Measurements from ENCODE around the gene IGF2BP3. TPM values are rescaled to one million over a fixed set of nuclear protein-coding genes. Genes with fewer than 3 reads are reported as not detected.

IGF2BP3 gene
- total RNA-seq, 1 experiment from 2014 or later: 80.2 TPM

DNA sequence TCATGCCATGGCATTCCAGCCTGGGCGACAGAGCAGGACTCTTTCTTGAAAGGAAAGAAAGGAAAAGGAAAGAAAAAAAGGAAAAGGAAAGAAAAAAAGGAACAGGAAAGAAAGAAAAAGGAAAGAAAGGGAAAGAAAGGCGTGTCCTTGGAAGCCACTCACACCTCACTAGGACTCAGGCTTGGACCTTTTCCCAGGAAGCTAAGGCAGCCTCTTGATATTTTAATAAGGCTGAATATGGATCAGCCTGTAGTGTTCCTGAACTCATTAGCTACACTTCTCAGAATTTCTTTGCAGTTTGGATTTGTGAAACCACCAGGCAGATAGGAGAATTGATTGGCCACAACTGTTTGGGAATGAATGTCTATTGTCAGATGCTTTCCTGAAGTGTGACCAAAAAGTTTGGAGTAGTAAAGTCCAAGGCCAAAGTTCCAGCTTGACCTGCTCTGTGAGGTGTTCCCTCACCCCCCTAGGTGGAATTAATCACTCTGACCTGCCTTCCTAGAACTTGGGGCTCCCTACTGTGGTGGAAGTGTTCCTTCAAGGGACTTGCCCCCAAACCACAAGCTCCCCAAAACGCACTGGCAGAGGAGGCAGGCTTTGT, 178.2 kb downstream of the IGF2BP3 start:
- intact Hi-C loops (cut with micrococcal nuclease; ENCODE audit: unreplicated experiment): no loop called here
- DNase-seq (ENCODE audit: low read depth, low spot score): no peak
- Histone ChIP-seq H3K36me3 (ENCODE audit: control insufficient read depth, insufficient read depth, low read length) (no peaks in the 10 kb centered on the region), H3K4me1 (ENCODE audit: control insufficient read depth, insufficient read depth, low read length) (peaks cover 6% of the 10 kb centered on the region), H3K27ac (ENCODE audit: low read length) (peak overlapping the region; percentile 3; the same call in 1 of the 2 replicates), H3K27me3 (ENCODE audit: control insufficient read depth, insufficient read depth, low read length) (no peaks in the 10 kb centered on the region), H3K4me3 (ENCODE audit: low read depth in 2 of 2, low read length in 2 of 2) (no peak overlapping the region), H3K9me3 (ENCODE audit: control insufficient read depth, insufficient read depth, low read depth, low read length) (no peaks in the 10 kb centered on the region)
- ChIA-PET CTCF (interaction anchor here (0.6 kb wide), 1 partner anchor 416 kb away, joined by 3 read pairs; no protein-coding TSS in a partner anchor), POLR2A (interaction anchor here (0.6 kb wide), 1 partner anchor 19 kb away, joined by 4 read pairs; no protein-coding TSS in a partner anchor)
- in situ Hi-C loops (cut with HindIII; ENCODE audit: low pct_unique_long_range_greater_than_20kb, low sequenced_read_pairs): no loop called here
- no peak for TF ChIP-seq TCF7L2 (IDR thresholded peaks at IDR 0.05; ENCODE audit: low read depth, low read length)
- TF ChIP-seq SIN3A (IDR thresholded peaks at IDR 0.05; ENCODE audit: borderline replicate concordance, insufficient read depth, low read depth, low read length): no peak
- ATAC-seq: no peak
- no TSS peak for BruUV-seq (replicated peaks)

DNA sequence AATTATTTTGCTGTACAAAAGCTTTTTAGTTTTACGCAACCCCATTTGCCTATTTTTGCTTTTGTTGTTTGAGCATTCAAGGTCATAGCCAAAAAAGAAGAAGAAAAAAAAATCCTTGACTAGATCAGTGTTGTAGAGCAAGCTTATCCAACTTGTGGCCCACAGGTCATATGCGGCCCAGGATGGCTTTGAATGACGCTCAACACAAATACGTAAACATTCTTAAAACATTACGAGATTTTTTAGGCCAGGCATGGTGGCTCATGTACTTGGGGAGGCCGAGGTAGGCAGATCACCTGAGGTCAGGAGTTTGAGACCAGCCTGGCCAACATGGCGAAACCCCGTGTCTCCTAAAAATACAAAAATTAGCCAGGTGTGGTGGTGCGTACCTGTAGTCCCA, 179.3 kb downstream of the IGF2BP3 start:
- H3K27ac ChIP-seq (ENCODE audit: low read length): no peak overlapping the region
- ChIA-PET CTCF (interaction anchor here (0.6 kb wide), 1 partner anchor 27 kb away, joined by 10 read pairs; no protein-coding TSS in a partner anchor), POLR2A (no interaction called here)
- no peak for DNase-seq (ENCODE audit: low read depth, low spot score)
- ATAC-seq: no peak
- intact Hi-C loops (cut with micrococcal nuclease; ENCODE audit: unreplicated experiment) (no loop called here), in situ Hi-C loops (cut with HindIII; ENCODE audit: low pct_unique_long_range_greater_than_20kb, low sequenced_read_pairs) (no loop called here)
- no peaks in the 10 kb centered on the region for H3K27me3 ChIP-seq (ENCODE audit: control insufficient read depth, insufficient read depth, low read length)
- TF ChIP-seq CTCF (IDR thresholded peaks at IDR 0.05) (no peak), SIN3A (IDR thresholded peaks at IDR 0.05; ENCODE audit: borderline replicate concordance, insufficient read depth, low read depth, low read length) (no peak), REST (IDR thresholded peaks at IDR 0.05; ENCODE audit: insufficient read depth in 1 of 2, low read depth in 2 of 2, low read length in 1 of 2) (no peak), POLR2AphosphoS5 (IDR thresholded peaks at IDR 0.05; ENCODE audit: low read depth, low read length) (no peak), TCF7L2 (IDR thresholded peaks at IDR 0.05; ENCODE audit: low read depth, low read length) (no peak)
- H3K4me3 ChIP-seq (ENCODE audit: low read depth in 2 of 2, low read length in 2 of 2): no peak overlapping the region
- BruUV-seq (replicated peaks): no TSS peak
- H3K9me3 ChIP-seq (ENCODE audit: control insufficient read depth, insufficient read depth, low read depth, low read length): no peaks in the 10 kb centered on the region
- H3K36me3 ChIP-seq (ENCODE audit: control insufficient read depth, insufficient read depth, low read length): no peaks in the 10 kb centered on the region
- peaks cover 6% of the 10 kb centered on the region for H3K4me1 ChIP-seq (ENCODE audit: control insufficient read depth, insufficient read depth, low read length)

- no peak for DNase-seq (ENCODE audit: low read depth, low spot score)
- H3K27ac ChIP-seq (ENCODE audit: low read length): no peak overlapping the region
- POLR2A ChIA-PET: no interaction called here
- no TSS peak for BruUV-seq (replicated peaks)
- intact Hi-C loops (cut with micrococcal nuclease; ENCODE audit: unreplicated experiment) (no loop called here), in situ Hi-C loops (cut with HindIII; ENCODE audit: low pct_unique_long_range_greater_than_20kb, low sequenced_read_pairs) (no loop called here)
- TF ChIP-seq TCF7L2 (IDR thresholded peaks at IDR 0.05; ENCODE audit: low read depth, low read length) (no peak), POLR2AphosphoS5 (IDR thresholded peaks at IDR 0.05; ENCODE audit: low read depth, low read length) (no peak), SIN3A (IDR thresholded peaks at IDR 0.05; ENCODE audit: borderline replicate concordance, insufficient read depth, low read depth, low read length) (no peak), REST (IDR thresholded peaks at IDR 0.05; ENCODE audit: insufficient read depth in 1 of 2, low read depth in 2 of 2, low read length in 1 of 2) (no peak), CTCF (IDR thresholded peaks at IDR 0.05) (no peak)
- H3K9me3 ChIP-seq (ENCODE audit: control insufficient read depth, insufficient read depth, low read depth, low read length): no peaks in the 10 kb centered on the region
- no peak overlapping the region for H3K4me3 ChIP-seq (ENCODE audit: low read depth in 2 of 2, low read length in 2 of 2)
- no peaks in the 10 kb centered on the region for H3K27me3 ChIP-seq (ENCODE audit: control insufficient read depth, insufficient read depth, low read length)
- CTCF ChIA-PET: no interaction called here
- no peaks in the 10 kb centered on the region for H3K36me3 ChIP-seq (ENCODE audit: control insufficient read depth, insufficient read depth, low read length)
- ATAC-seq: no peak
- no peaks in the 10 kb centered on the region for H3K4me1 ChIP-seq (ENCODE audit: control insufficient read depth, insufficient read depth, low read length)
Measured at GRCh38 chr7:23287612-23288011, 182.7 kb downstream of the IGF2BP3 start.

Measured in Panc1 (cell line).